Raji (cell line): ENCODE measurements around the gene HBD.

Experiments used
- POLR2A ChIP-seq: IDR thresholded peaks from 2 replicates; pipeline ENCODE4 v1.6.1; 2011; ENCODE audit warnings: low read depth, low read length, control low read depth; ENCODE audit not compliant: insufficient read depth

HBD gene

GRCh38 chr11:5234381-5234834 is at the start of gene HBD:
Gene HBD (minus strand): TSS chr11:5234483. CDS start chr11:5234433, 50 bp downstream.
- TF ChIP-seq POLR2A: no peak

- no peak for TF ChIP-seq POLR2A
These were observed 49.6 kb upstream of the HBD start for GRCh38 chr11:5283882-5284281.

- no peak for TF ChIP-seq POLR2A
These were observed 48.8 kb upstream of the HBD start for GRCh38 chr11:5283086-5283485.

GRCh38 chr11:5282628-5283027 is 48.3 kb upstream of the HBD start:
- no peak for TF ChIP-seq POLR2A

GRCh38 chr11:5281596-5281995 is 47.3 kb upstream of the HBD start:
- no peak for TF ChIP-seq POLR2A

- TF ChIP-seq POLR2A: no peak
These were observed 46.4 kb upstream of the HBD start for GRCh38 chr11:5280582-5281102.

- TF ChIP-seq POLR2A: no peak
These were observed 45.3 kb upstream of the HBD start for GRCh38 chr11:5279471-5280090.

- no peak for TF ChIP-seq POLR2A
These were observed 43.6 kb upstream of the HBD start for GRCh38 chr11:5277807-5278382.

- TF ChIP-seq POLR2A: no peak
These were observed 42.4 kb upstream of the HBD start for GRCh38 chr11:5276697-5277096.

- TF ChIP-seq POLR2A: no peak
These were observed 41.3 kb upstream of the HBD start for GRCh38 chr11:5275369-5276110.

- TF ChIP-seq POLR2A: no peak
These were observed 40.1 kb upstream of the HBD start for GRCh38 chr11:5274395-5274794.

- no peak for TF ChIP-seq POLR2A
These were observed 38.2 kb upstream of the HBD start for GRCh38 chr11:5272395-5273017.

- TF ChIP-seq POLR2A: no peak
These were observed 35.4 kb upstream of the HBD start, which contains the start of gene HBE1 for GRCh38 chr11:5269715-5270147. Gene HBE1 (minus strand): TSS chr11:5269945. CDS start chr11:5269890, 55 bp downstream.

- no peak for TF ChIP-seq POLR2A
These were observed 32.8 kb upstream of the HBD start for GRCh38 chr11:5267033-5267563.

- TF ChIP-seq POLR2A: no peak
These were observed 32.3 kb upstream of the HBD start for GRCh38 chr11:5266609-5267008.
